ENCODE measurements around the gene DHFR. TPM values are rescaled to one million over a fixed set of nuclear protein-coding genes. Genes with fewer than 3 reads are reported as not detected.

The DHFR gene
- total RNA-seq, 1 donor from 2014 or later: 20.1 TPM

- H3K27ac Mint-ChIP-seq (ENCODE audit: unreplicated experiment): no peak overlapping the region
- no peak for TF ChIP-seq CTCF (IDR thresholded peaks at IDR 0.05; ENCODE audit: unreplicated experiment)
- H3K4me1 Mint-ChIP-seq (ENCODE audit: unreplicated experiment): peaks cover 13% of the 10 kb centered on the region
- H3K9me3 Mint-ChIP-seq (ENCODE audit: unreplicated experiment): no peaks in the 10 kb centered on the region
- peaks cover 7% of the 10 kb centered on the region for H3K36me3 Mint-ChIP-seq (ENCODE audit: low read depth, unreplicated experiment)
- DNase-seq (ENCODE audit: low spot score): no peak
- no peak overlapping the region for H3K4me3 Mint-ChIP-seq (ENCODE audit: unreplicated experiment)
- peaks cover 2% of the 10 kb centered on the region for H3K27me3 Mint-ChIP-seq (ENCODE audit: unreplicated experiment)
Measured at GRCh38 chr5:80620211-80620610, 34.6 kb downstream of the DHFR start.

- H3K4me3 Mint-ChIP-seq (ENCODE audit: unreplicated experiment): no peak overlapping the region
- peaks cover 13% of the 10 kb centered on the region for H3K4me1 Mint-ChIP-seq (ENCODE audit: unreplicated experiment)
- peaks cover 7% of the 10 kb centered on the region for H3K36me3 Mint-ChIP-seq (ENCODE audit: low read depth, unreplicated experiment)
- DNase-seq (ENCODE audit: low spot score): no peak
- peaks cover 2% of the 10 kb centered on the region for H3K27me3 Mint-ChIP-seq (ENCODE audit: unreplicated experiment)
- H3K9me3 Mint-ChIP-seq (ENCODE audit: unreplicated experiment): no peaks in the 10 kb centered on the region
- TF ChIP-seq CTCF (IDR thresholded peaks at IDR 0.05; ENCODE audit: unreplicated experiment): no peak
- H3K27ac Mint-ChIP-seq (ENCODE audit: unreplicated experiment): peak overlapping the region; percentile 59
Measured at GRCh38 chr5:80619086-80619485, 35.7 kb downstream of the DHFR start.

- Mint-ChIP-seq H3K27ac (ENCODE audit: unreplicated experiment) (no peak overlapping the region), H3K36me3 (ENCODE audit: low read depth, unreplicated experiment) (peaks cover 7% of the 10 kb centered on the region), H3K4me1 (ENCODE audit: unreplicated experiment) (peaks cover 13% of the 10 kb centered on the region), H3K9me3 (ENCODE audit: unreplicated experiment) (no peaks in the 10 kb centered on the region), H3K4me3 (ENCODE audit: unreplicated experiment) (no peak overlapping the region), H3K27me3 (ENCODE audit: unreplicated experiment) (peaks cover 2% of the 10 kb centered on the region)
- DNase-seq (ENCODE audit: low spot score): no peak
- TF ChIP-seq CTCF (IDR thresholded peaks at IDR 0.05; ENCODE audit: unreplicated experiment): no peak
Measured at GRCh38 chr5:80618438-80618837, 36.3 kb downstream of the DHFR start.

GRCh38 chr5:80615266-80615914 lies 39.4 kb downstream of the DHFR start:
- Mint-ChIP-seq H3K36me3 (ENCODE audit: low read depth, unreplicated experiment) (no peaks in the 10 kb centered on the region), H3K27me3 (ENCODE audit: unreplicated experiment) (no peaks in the 10 kb centered on the region), H3K4me3 (ENCODE audit: unreplicated experiment) (no peak overlapping the region), H3K9me3 (ENCODE audit: unreplicated experiment) (no peaks in the 10 kb centered on the region), H3K27ac (ENCODE audit: unreplicated experiment) (no peak overlapping the region), H3K4me1 (ENCODE audit: unreplicated experiment) (peaks cover 13% of the 10 kb centered on the region)
- TF ChIP-seq CTCF (IDR thresholded peaks at IDR 0.05; ENCODE audit: unreplicated experiment): no peak
- DNase-seq (ENCODE audit: low spot score): no peak

- Mint-ChIP-seq H3K4me3 (ENCODE audit: unreplicated experiment) (no peak overlapping the region), H3K36me3 (ENCODE audit: low read depth, unreplicated experiment) (peaks cover 3% of the 10 kb centered on the region), H3K9me3 (ENCODE audit: unreplicated experiment) (no peaks in the 10 kb centered on the region), H3K27me3 (ENCODE audit: unreplicated experiment) (no peaks in the 10 kb centered on the region), H3K4me1 (ENCODE audit: unreplicated experiment) (no peaks in the 10 kb centered on the region), H3K27ac (ENCODE audit: unreplicated experiment) (no peak overlapping the region)
- no peak for DNase-seq (ENCODE audit: low spot score)
- TF ChIP-seq CTCF (IDR thresholded peaks at IDR 0.05; ENCODE audit: unreplicated experiment): no peak
Measured at GRCh38 chr5:80609692-80610091, 45.1 kb downstream of the DHFR start.
